MM.1S (cell line): Measurements from ENCODE around the gene TNFSF9.
"Not testable (repeated sequence)": the region's sequence is repeated elsewhere in the genome, so short reads cannot be mapped to it uniquely, and the experiment has no call there.

Experiments
- DNase-seq: peaks from one replicate; pipeline ENCODE4 v3.0.0-alpha.2; 2015
- H2AFZ ChIP-seq: fragments of 300-600 bp; sonication (generic); 2 replicates; pipeline ENCODE4 v1.6.0; 2016; ENCODE audit warnings: antibody characterized with exemption, low read length
- H3F3A ChIP-seq: fragments of 300-600 bp; sonication (generic); 2 replicates; pipeline ENCODE4 v1.6.1; 2016; ENCODE audit warnings: mild to moderate bottlenecking, antibody characterized with exemption, low read length, moderate library complexity, mixed read lengths; ENCODE audit not compliant: insufficient read depth
- H3K27ac ChIP-seq: fragments of 300-600 bp; sonication (generic); 2 replicates; pipeline ENCODE4 v1.5.1; 2016; ENCODE audit warnings: mild to moderate bottlenecking, low read length
- H3K27me3 ChIP-seq: fragments of 300-600 bp; sonication (generic); replicated peaks from 2 replicates; pipeline ENCODE4 v1.6.0; 2016; ENCODE audit warnings: low read length; ENCODE audit not compliant: insufficient read depth
- H3K36me3 ChIP-seq: fragments of 300-600 bp; sonication (generic); replicated peaks from 2 replicates; pipeline ENCODE4 v1.6.1; 2016; ENCODE audit warnings: mild to moderate bottlenecking, low read length, mixed read lengths; ENCODE audit not compliant: insufficient read depth
- H3K4me1 ChIP-seq: fragments of 300-600 bp; sonication (generic); 2 replicates; pipeline ENCODE4 v1.6.1; 2016; ENCODE audit warnings: low read length, mixed read lengths
- H3K4me2 ChIP-seq: fragments of 300-600 bp; sonication (generic); 2 replicates; pipeline ENCODE4 v1.6.0; 2016; ENCODE audit warnings: low read depth, low read length
- H3K4me3 ChIP-seq: fragments of 300-600 bp; sonication (generic); 2 replicates; pipeline ENCODE4 v1.5.1; 2016; ENCODE audit warnings: low read length, mixed read lengths
- H3K79me2 ChIP-seq: fragments of 300-600 bp; sonication (generic); 2 replicates; pipeline ENCODE4 v1.6.1; 2016; ENCODE audit warnings: mixed run types, low read length, mixed read lengths
- H3K9ac ChIP-seq: fragments of 300-600 bp; sonication (generic); 2 replicates; pipeline ENCODE4 v1.6.1; 2016; ENCODE audit warnings: low read length, mixed read lengths
- H3K9me2 ChIP-seq: fragments of 300-600 bp; sonication (generic); replicated peaks from 2 replicates; pipeline ENCODE4 v1.6.1; 2016; ENCODE audit warnings: mild to moderate bottlenecking, low read length, mixed read lengths; ENCODE audit not compliant: insufficient read depth
- H3K9me3 ChIP-seq: fragments of 300-600 bp; sonication (generic); replicated peaks from 2 replicates; pipeline ENCODE4 v1.6.1; 2016; ENCODE audit warnings: mild to moderate bottlenecking, low read length, mixed read lengths; ENCODE audit not compliant: insufficient read depth
- H4K20me1 ChIP-seq: fragments of 300-600 bp; sonication (generic); 2 replicates; pipeline ENCODE4 v1.6.1; 2016; ENCODE audit warnings: mild to moderate bottlenecking, low read length, moderate library complexity, mixed read lengths; ENCODE audit not compliant: insufficient read depth
- EZH2 ChIP-seq: fragments of 300-600 bp; sonication (generic); optimal IDR thresholded peaks from 2 replicates; pipeline ENCODE3; 2017; ENCODE audit warnings: low read depth, mild to moderate bottlenecking, antibody characterized with exemption, low read length, mixed read lengths
- EZH2phosphoT487 ChIP-seq: fragments of 300-600 bp; sonication (generic); IDR thresholded peaks from 2 replicates; pipeline ENCODE4 v1.6.1; 2018; ENCODE audit warnings: antibody characterized with exemption, low read length
- TF ChIP-seq, protein P1 (sequence below): fragments of 300-600 bp; sonication (generic); IDR thresholded peaks from 2 replicates; pipeline ENCODE4 v1.5.1; 2016; ENCODE audit warnings: antibody characterized with exemption, low read length, mixed read lengths

Gene TNFSF9

DNA sequence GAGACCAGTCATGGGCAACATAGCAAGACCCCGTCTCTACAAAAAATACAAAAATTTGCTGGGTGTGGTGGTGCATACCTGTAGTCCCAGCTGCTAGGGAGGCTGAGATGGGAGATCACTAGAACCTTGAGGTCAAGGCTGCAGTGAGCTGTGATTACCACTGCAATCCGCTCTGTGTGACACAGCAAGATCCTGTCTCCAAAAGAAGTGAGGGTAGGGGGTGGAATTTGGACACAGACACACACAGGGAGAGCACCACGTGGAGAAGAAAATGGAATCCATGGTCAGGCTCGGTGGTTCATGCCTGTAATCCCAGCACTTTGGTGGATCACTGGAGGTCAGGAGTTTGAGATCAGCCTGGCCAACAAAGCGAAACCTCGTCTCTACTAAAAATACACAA is 8.7 kb downstream of the TNFSF9 start:
- Histone ChIP-seq H3K4me3 (no peak overlapping the region), H3K9ac (no peak overlapping the region), H3K9me2 (no peaks in the 10 kb centered on the region), H3K4me2 (no peak overlapping the region), H2AFZ (no peak overlapping the region), H3K27ac (no peak overlapping the region), H3K79me2 (no peaks in the 10 kb centered on the region), H3K27me3 (peaks cover 6% of the 10 kb centered on the region; the same call in 1 of the 2 replicates), H3F3A (peaks cover 22% of the 10 kb centered on the region), H4K20me1 (no peaks in the 10 kb centered on the region), H3K4me1 (peaks cover 22% of the 10 kb centered on the region), H3K9me3 (no peaks in the 10 kb centered on the region), H3K36me3 (no peaks in the 10 kb centered on the region)
- TF ChIP-seq, protein P1, sequence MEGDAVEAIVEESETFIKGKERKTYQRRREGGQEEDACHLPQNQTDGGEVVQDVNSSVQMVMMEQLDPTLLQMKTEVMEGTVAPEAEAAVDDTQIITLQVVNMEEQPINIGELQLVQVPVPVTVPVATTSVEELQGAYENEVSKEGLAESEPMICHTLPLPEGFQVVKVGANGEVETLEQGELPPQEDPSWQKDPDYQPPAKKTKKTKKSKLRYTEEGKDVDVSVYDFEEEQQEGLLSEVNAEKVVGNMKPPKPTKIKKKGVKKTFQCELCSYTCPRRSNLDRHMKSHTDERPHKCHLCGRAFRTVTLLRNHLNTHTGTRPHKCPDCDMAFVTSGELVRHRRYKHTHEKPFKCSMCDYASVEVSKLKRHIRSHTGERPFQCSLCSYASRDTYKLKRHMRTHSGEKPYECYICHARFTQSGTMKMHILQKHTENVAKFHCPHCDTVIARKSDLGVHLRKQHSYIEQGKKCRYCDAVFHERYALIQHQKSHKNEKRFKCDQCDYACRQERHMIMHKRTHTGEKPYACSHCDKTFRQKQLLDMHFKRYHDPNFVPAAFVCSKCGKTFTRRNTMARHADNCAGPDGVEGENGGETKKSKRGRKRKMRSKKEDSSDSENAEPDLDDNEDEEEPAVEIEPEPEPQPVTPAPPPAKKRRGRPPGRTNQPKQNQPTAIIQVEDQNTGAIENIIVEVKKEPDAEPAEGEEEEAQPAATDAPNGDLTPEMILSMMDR: no peak
- no peak for TF ChIP-seq EZH2phosphoT487
- no peak for DNase-seq

DNA sequence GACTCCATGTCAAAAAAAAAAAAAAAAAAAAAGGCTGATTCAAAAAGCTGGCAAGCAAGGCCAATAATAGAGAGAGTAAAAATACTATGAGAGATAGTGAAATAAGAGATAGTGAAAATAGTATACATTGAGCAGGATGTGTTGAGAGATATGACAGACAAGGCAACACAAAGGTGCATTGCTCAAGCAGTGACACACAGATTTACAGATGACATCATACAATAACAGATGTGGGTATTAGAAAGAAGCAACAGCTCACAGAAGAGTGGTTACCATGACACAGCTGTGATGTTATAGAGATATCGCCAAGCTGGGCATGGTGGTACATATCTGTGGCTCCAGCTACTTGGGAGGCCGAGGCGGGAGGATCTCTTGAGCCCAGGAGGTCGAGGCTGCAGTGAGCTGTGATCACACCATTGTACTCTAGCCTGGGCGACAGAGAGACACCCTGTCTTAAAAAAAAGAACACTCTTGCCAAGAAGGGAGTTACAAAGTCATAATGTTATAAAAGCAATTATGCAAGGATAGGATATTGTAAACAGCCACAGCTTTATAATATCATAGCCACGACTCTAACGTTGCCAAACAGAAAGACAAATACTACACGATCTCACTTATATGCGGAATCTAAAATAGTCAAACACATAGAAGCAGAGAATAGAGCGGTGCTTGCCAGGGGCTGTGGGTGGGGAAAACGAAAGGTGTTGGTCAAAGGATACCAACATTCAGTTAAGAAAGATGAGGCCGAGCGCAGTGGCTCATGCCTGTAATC is 10.3 kb downstream of the TNFSF9 start:
- TF ChIP-seq, protein P1: no peak
- TF ChIP-seq EZH2 (no peak), EZH2phosphoT487 (no peak)
- no peak overlapping the region for H3K4me3 ChIP-seq
- peaks cover 12% of the 10 kb centered on the region for H3K27me3 ChIP-seq
- H3F3A ChIP-seq: peaks cover 13% of the 10 kb centered on the region
- no peak for DNase-seq
- H3K9ac ChIP-seq: no peak overlapping the region
- H3K9me2 ChIP-seq: no peaks in the 10 kb centered on the region
- no peak overlapping the region for H3K27ac ChIP-seq
- H3K79me2 ChIP-seq: no peaks in the 10 kb centered on the region
- peaks cover 17% of the 10 kb centered on the region for H3K4me1 ChIP-seq
- H3K4me2 ChIP-seq: no peak overlapping the region
- H4K20me1 ChIP-seq: no peaks in the 10 kb centered on the region
- H3K9me3 ChIP-seq: 0 out of 2 replicates have a peak, but pooled peaks cover 2% of the 10 kb centered on the region
- no peaks in the 10 kb centered on the region for H3K36me3 ChIP-seq
- no peak overlapping the region for H2AFZ ChIP-seq

DNA sequence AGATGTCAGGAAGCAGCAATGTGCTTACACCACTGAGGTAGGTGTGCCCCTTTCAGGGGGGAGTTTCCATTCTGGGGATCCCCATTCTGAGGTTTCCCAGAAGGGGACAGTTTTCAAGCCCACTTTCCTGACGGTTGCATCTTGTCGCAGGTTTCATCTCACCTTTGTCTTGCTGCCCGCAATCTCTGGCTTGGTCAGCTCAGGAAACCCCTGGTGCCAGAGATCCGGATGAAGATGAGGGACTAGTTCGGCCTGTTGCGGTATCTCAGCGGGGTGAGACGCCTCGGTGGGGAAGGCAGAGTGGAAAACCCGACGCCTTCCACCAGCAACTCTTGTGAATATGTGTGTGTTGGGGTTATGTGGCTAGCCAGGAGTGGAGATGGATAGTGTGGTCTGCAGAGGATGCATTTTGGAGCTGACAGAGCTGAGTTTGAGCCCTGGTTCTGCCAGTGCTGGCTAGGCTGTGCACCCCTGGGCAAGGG is 13.1 kb downstream of the TNFSF9 start:
- Histone ChIP-seq H2AFZ (no peak overlapping the region), H3K9me3 (0 out of 2 replicates have a peak, but pooled peaks cover 5% of the 10 kb centered on the region), H3K27ac (no peak overlapping the region), H3F3A (peaks cover 6% of the 10 kb centered on the region; the same call in 1 of the 2 replicates), H3K9me2 (no peaks in the 10 kb centered on the region), H3K4me3 (no peak overlapping the region), H3K4me1 (no peaks in the 10 kb centered on the region), H3K27me3 (peaks cover 22% of the 10 kb centered on the region), H4K20me1 (no peaks in the 10 kb centered on the region), H3K9ac (no peak overlapping the region), H3K36me3 (no peaks in the 10 kb centered on the region), H3K4me2 (no peak overlapping the region), H3K79me2 (no peaks in the 10 kb centered on the region)
- DNase-seq: no peak
- no peak for TF ChIP-seq EZH2
- TF ChIP-seq EZH2phosphoT487: no peak
- TF ChIP-seq, protein P1: no peak

DNA sequence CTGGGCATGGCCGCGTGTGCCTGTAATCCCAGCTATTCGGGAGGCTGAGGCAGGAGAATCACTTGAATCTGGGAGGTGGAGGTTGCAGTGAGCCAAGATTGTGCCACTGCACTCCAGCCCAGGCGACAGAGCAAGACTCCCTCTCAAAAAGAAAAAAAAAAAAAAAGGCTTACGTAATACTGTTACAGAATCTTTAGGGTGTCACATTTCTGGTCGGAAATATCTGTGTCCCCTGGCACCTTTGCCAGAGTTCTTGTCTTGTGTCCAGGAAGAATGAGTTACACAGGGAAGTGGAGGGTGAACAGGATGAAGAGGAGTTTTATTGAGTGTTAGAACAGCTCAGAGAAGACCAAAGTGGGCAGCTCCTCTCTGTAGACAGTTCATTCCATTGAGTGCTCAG is 19.9 kb downstream of the TNFSF9 start:
- not testable (repeated sequence) for H2AFZ ChIP-seq, H3K9me2 ChIP-seq, H3K9ac ChIP-seq, H3K79me2 ChIP-seq, H3K4me2 ChIP-seq, DNase-seq, H3K9me3 ChIP-seq, H3K4me3 ChIP-seq, H3K4me1 ChIP-seq, H3K27ac ChIP-seq, H4K20me1 ChIP-seq, H3K36me3 ChIP-seq
- Histone ChIP-seq H3K27me3 (peaks cover 17% of the 10 kb centered on the region), H3F3A (peaks cover 10% of the 10 kb centered on the region; the same call in 1 of the 2 replicates)
